H9 (cell line): ENCODE results near the gene PRMT7. TPM values are rescaled to one million over a fixed set of nuclear protein-coding genes. Genes with fewer than 3 reads are reported as not detected.

Experiments
- DNase-seq: peaks from one replicate; pipeline ENCODE4 v3.0.0-alpha.2; 2017
- H2AFZ ChIP-seq: one replicate; pipeline ENCODE4 v1.6.1; 2013; ENCODE audit warnings: mild to moderate bottlenecking, low read length, control low read depth, moderate library complexity
- H2AK5ac ChIP-seq: 2 replicates; pipeline ENCODE4 v1.6.1; 2013; ENCODE audit warnings: low read length, control low read depth, mixed read lengths; ENCODE audit not compliant: insufficient read length
- H2BK120ac ChIP-seq: one replicate; pipeline ENCODE4 v1.6.1; 2013; ENCODE audit warnings: low read depth, mild to moderate bottlenecking, low read length, control low read depth, inconsistent platforms; ENCODE audit not compliant: poor library complexity, severe bottlenecking
- H2BK12ac ChIP-seq: 2 replicates; pipeline ENCODE4 v1.6.1; 2013; ENCODE audit warnings: low read length, control low read depth, mixed read lengths, low read depth; ENCODE audit not compliant: insufficient read length
- H2BK15ac ChIP-seq: 2 replicates; pipeline ENCODE4 v1.6.1; 2013; ENCODE audit warnings: low read depth, low read length, control low read depth
- H2BK20ac ChIP-seq: one replicate; pipeline ENCODE4 v1.6.1; 2013; ENCODE audit warnings: low read depth, mild to moderate bottlenecking, low read length, control low read depth, inconsistent platforms; ENCODE audit not compliant: poor library complexity, severe bottlenecking
- H2BK5ac ChIP-seq: 2 replicates; pipeline ENCODE4 v1.6.1; 2013; ENCODE audit warnings: low read length, control low read depth, mixed read lengths; ENCODE audit not compliant: insufficient read length
- H3K14ac ChIP-seq: 2 replicates; pipeline ENCODE4 v1.6.1; 2013; ENCODE audit warnings: low read length, control low read depth; ENCODE audit not compliant: insufficient read depth
- H3K18ac ChIP-seq: 2 replicates; pipeline ENCODE4 v1.6.1; 2013; ENCODE audit warnings: low read depth, mild to moderate bottlenecking, mixed read lengths, low read length, control low read depth; ENCODE audit not compliant: insufficient read length
- H3K23ac ChIP-seq: 2 replicates; pipeline ENCODE4 v1.6.1; 2013; ENCODE audit warnings: low read length, control low read depth, mixed read lengths, low read depth; ENCODE audit not compliant: insufficient read length
- H3K23me2 ChIP-seq: 2 replicates; pipeline ENCODE4 v1.6.1; 2013; ENCODE audit warnings: low read depth, mild to moderate bottlenecking, mixed read lengths, low read length, control low read depth; ENCODE audit not compliant: insufficient read length, poor library complexity, severe bottlenecking
- H3K27ac ChIP-seq: 2 replicates; pipeline ENCODE4 v1.5.1; 2013; ENCODE audit warnings: low read length, control low read depth, mixed read lengths, low read depth; ENCODE audit not compliant: insufficient read length
- H3K27me3 ChIP-seq: 2 replicates; pipeline ENCODE4 v1.6.1; 2013; ENCODE audit warnings: low read length, control low read depth, inconsistent platforms; ENCODE audit not compliant: insufficient read depth
- H3K4ac ChIP-seq: 2 replicates; pipeline ENCODE4 v1.6.1; 2013; ENCODE audit warnings: low read depth, mild to moderate bottlenecking, control low read depth, inconsistent platforms, low read length, moderate library complexity
- H3K4me1 ChIP-seq: 2 replicates; pipeline ENCODE4 v1.6.1; 2013; ENCODE audit warnings: low read length, control low read depth, inconsistent platforms; ENCODE audit not compliant: insufficient read depth
- H3K4me2 ChIP-seq: 2 replicates; pipeline ENCODE4 v1.6.1; 2013; ENCODE audit warnings: low read length, control low read depth, mixed read lengths; ENCODE audit not compliant: insufficient read length, insufficient read depth
- H3K56ac ChIP-seq: 2 replicates; pipeline ENCODE4 v1.6.1; 2013; ENCODE audit warnings: low read depth, mild to moderate bottlenecking, mixed read lengths, low read length, control low read depth; ENCODE audit not compliant: insufficient read length
- H3K79me1 ChIP-seq: 2 replicates; pipeline ENCODE4 v1.6.1; 2013; ENCODE audit warnings: low read depth, mild to moderate bottlenecking, moderate library complexity, low read length, control low read depth, inconsistent platforms; ENCODE audit not compliant: insufficient read depth, poor library complexity, severe bottlenecking
- H3K79me2 ChIP-seq: 2 replicates; pipeline ENCODE4 v1.6.1; 2013; ENCODE audit warnings: low read length, control low read depth, inconsistent platforms; ENCODE audit not compliant: insufficient read depth
- H3K9ac ChIP-seq: 2 replicates; pipeline ENCODE4 v1.6.1; 2013; ENCODE audit warnings: low read length, control low read depth, mixed read lengths; ENCODE audit not compliant: insufficient read length; ENCODE audit errors: extremely low read depth
- H3K9me3 ChIP-seq: one replicate; pipeline ENCODE4 v1.6.1; 2013; ENCODE audit warnings: low read depth, low read length, inconsistent platforms; ENCODE audit not compliant: control insufficient read depth
- H3T11ph ChIP-seq: one replicate; pipeline ENCODE4 v1.6.1; 2013; ENCODE audit warnings: mild to moderate bottlenecking, low read length, control low read depth, inconsistent platforms
- H4K20me1 ChIP-seq: one replicate; pipeline ENCODE4 v1.6.1; 2013; ENCODE audit not compliant: control insufficient read depth, insufficient read length, insufficient read depth
- H4K5ac ChIP-seq: 2 replicates; pipeline ENCODE4 v1.6.1; 2013; ENCODE audit warnings: low read depth, mild to moderate bottlenecking, mixed read lengths, low read length, control low read depth; ENCODE audit not compliant: insufficient read length
- H4K8ac ChIP-seq: replicated peaks from 2 replicates; pipeline ENCODE4 v1.6.1; 2013; ENCODE audit warnings: low read length, control low read depth, mixed read lengths, low read depth; ENCODE audit not compliant: insufficient read length
- H4K91ac ChIP-seq: 2 replicates; pipeline ENCODE4 v1.6.1; 2013; ENCODE audit warnings: low read depth, mild to moderate bottlenecking, moderate library complexity, mixed read lengths, low read length, control low read depth; ENCODE audit not compliant: insufficient read length
- H3K27ac Mint-ChIP-seq, 3 experiments: 2 replicates in 2 of 3; 3 replicates in 1 of 3; pipeline ENCODE4 v1.8.0; 2020 to 2021; ENCODE audit warnings: mixed read lengths in 3 of 3, mild to moderate bottlenecking in 1 of 3, moderate library complexity in 1 of 3
- H3K27me3 Mint-ChIP-seq: 2 replicates; pipeline ENCODE4 v1.8.0; 2021; ENCODE audit warnings: low read depth, mild to moderate bottlenecking, moderate library complexity, mixed read lengths
- H3K36me3 Mint-ChIP-seq, 3 experiments: 2 replicates in 2 of 3; 3 replicates in 1 of 3; pipeline ENCODE4 v1.8.0; 2020 to 2021; ENCODE audit warnings: low read depth in 3 of 3, mixed read lengths in 3 of 3; ENCODE audit not compliant: insufficient read depth in 1 of 3
- H3K4me1 Mint-ChIP-seq, 2 experiments: 2 replicates each; pipeline ENCODE4 v1.8.0; 2020; ENCODE audit warnings: mixed read lengths in 2 of 2
- H3K4me3 Mint-ChIP-seq, 2 experiments: 2 replicates in 1 of 2; 3 replicates in 1 of 2; pipeline ENCODE4 v1.8.0; 2020 to 2021; ENCODE audit warnings: mild to moderate bottlenecking in 2 of 2, mixed read lengths in 2 of 2, moderate library complexity in 1 of 2
- H3K9me3 Mint-ChIP-seq, 2 experiments: 2 replicates in 1 of 2; 3 replicates in 1 of 2; pipeline ENCODE4 v1.8.0; 2020; ENCODE audit warnings: mild to moderate bottlenecking in 2 of 2, mixed read lengths in 2 of 2, moderate library complexity in 1 of 2
- CTCF ChIP-seq: fragments of 200-600 bp; sonication (generic); conservative IDR thresholded peaks from 3 replicates; pipeline ENCODE4 v1.8.0; 2021; ENCODE audit warnings: antibody characterized with exemption, mild to moderate bottlenecking
- WGBS: extraction: QIAGEN DNeasy Blood & Tissue Kit; methylation state at CpG from one replicate; pipeline ENCODE4 v1.1.7; 2013; ENCODE audit warnings: missing lambda C conversion rate, low lambda C conversion rate, mixed read lengths; ENCODE audit not compliant: insufficient read length; ENCODE audit errors: extremely low coverage; 5-methylcytosine and 5-hydroxymethylcytosine counted together
- total RNA-seq: library from RNA; stranded (reverse); gene quantifications from 2 replicates; pipeline ENCODE4 v1.2.1, GENCODE V29; 2021

Gene PRMT7
- total RNA-seq, 1 experiment from 2014 or later: 56.6 TPM

- Mint-ChIP-seq H3K27ac (no peak overlapping the region), H3K36me3 (no peaks in the 10 kb centered on the region), H3K4me3 (no peak overlapping the region), H3K4me1 (peaks cover 2 to 13% of the 10 kb centered on the region in 2 experiments; a peak in 3 of 4 replicates), H3K27me3 (peaks cover 20% of the 10 kb centered on the region), H3K9me3 (no peaks in the 10 kb centered on the region)
- Histone ChIP-seq H3K4me2 (no peak overlapping the region), H2BK5ac (no peak overlapping the region), H3K14ac (peak overlapping the region; percentile 11; the same call in 1 of the 2 replicates), H2AK5ac (no peak overlapping the region), H2BK120ac (no peak overlapping the region), H2BK12ac (no peak overlapping the region), H3K4me1 (no peaks in the 10 kb centered on the region), H3K23ac (no peak overlapping the region), H3T11ph (no peak overlapping the region), H4K20me1 (no peaks in the 10 kb centered on the region), H4K5ac (no peak overlapping the region), H2AFZ (no peak overlapping the region), H3K18ac (no peak overlapping the region), H2BK20ac (no peak overlapping the region), H3K79me1 (no peaks in the 10 kb centered on the region), H3K27ac (no peak overlapping the region), H3K23me2 (no peaks in the 10 kb centered on the region), H2BK15ac (no peak overlapping the region), H3K56ac (no peak overlapping the region), H4K8ac (no peak overlapping the region), H4K91ac (no peak overlapping the region), H3K9ac (no peak overlapping the region), H3K9me3 (no peaks in the 10 kb centered on the region), H3K4ac (no peak overlapping the region), H3K27me3 (no peaks in the 10 kb centered on the region), H3K79me2 (no peaks in the 10 kb centered on the region)
- no CpG with 5 or more reads among the region's 6 CpGs for WGBS
- TF ChIP-seq CTCF: no peak
- no peak for DNase-seq
Observed at GRCh38 chr16:68376590-68376989, 65.8 kb downstream of the PRMT7 start.
